Mammary epithelial cell (primary cell): ENCODE data around the gene GDPD1.

Experiments used
- CTCF ChIP-seq, 2 donors: IDR thresholded peaks in 1 of 2; conservative IDR thresholded peaks in 1 of 2; 2 replicates each; pipeline ENCODE4 v1.5.1; 2011 to 2012; ENCODE audit warnings: inconsistent platforms in 2 of 2, low read length in 2 of 2, mild to moderate bottlenecking in 2 of 2, control low read depth in 1 of 2, low read depth in 1 of 2; ENCODE audit not compliant: insufficient read depth in 1 of 2; ENCODE audit errors: extremely low read depth in 1 of 2
- EZH2 ChIP-seq: IDR thresholded peaks from 2 replicates; pipeline ENCODE4 v1.6.1; 2012; ENCODE audit warnings: low read length, inconsistent platforms, borderline replicate concordance

- TF ChIP-seq EZH2 (no peak), CTCF (conservative IDR thresholded peaks at IDR 0.05 in 1 of 2, IDR thresholded peaks at IDR 0.05 in 1 of 2; ENCODE audit: extremely low read depth in 1 of 2, insufficient read depth in 1 of 2, low read depth in 1 of 2, low read length in 2 of 2) (no peak)
Measured at GRCh38 chr17:59254742-59255141, 34.4 kb downstream of the GDPD1 start.
